Non-pigmented ciliary epithelial cell (primary cell): Measurements from ENCODE around the gene PARP8.
"Not testable (repeated sequence)": the region's sequence is repeated elsewhere in the genome, so short reads cannot be mapped to it uniquely, and the experiment has no call there.

Experiments
- DNase-seq: peaks from one replicate; pipeline ENCODE4 v3.0.0-alpha.2; 2010; ENCODE audit warnings: low read depth

Gene PARP8

DNA sequence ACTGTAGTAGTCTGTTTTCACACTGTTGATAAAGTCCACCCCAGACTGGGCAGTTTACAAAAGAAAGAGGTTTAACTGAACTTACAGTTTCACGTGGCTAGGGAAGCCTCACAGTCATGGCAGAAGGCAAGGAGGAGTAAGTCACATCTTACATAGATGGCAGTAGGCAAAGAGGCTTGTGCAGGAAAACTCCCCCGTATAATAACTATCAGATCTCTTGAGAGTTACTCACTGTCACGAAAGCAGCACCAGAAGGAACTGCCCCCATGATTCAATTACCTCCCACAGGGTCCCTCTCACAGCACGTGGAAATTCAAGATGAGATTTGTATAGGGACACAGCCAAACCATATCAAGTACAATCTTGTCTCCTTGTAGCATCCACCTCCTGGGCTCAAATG lies 21.1 kb downstream of the PARP8 start:
- DNase-seq, result no peak

DNA sequence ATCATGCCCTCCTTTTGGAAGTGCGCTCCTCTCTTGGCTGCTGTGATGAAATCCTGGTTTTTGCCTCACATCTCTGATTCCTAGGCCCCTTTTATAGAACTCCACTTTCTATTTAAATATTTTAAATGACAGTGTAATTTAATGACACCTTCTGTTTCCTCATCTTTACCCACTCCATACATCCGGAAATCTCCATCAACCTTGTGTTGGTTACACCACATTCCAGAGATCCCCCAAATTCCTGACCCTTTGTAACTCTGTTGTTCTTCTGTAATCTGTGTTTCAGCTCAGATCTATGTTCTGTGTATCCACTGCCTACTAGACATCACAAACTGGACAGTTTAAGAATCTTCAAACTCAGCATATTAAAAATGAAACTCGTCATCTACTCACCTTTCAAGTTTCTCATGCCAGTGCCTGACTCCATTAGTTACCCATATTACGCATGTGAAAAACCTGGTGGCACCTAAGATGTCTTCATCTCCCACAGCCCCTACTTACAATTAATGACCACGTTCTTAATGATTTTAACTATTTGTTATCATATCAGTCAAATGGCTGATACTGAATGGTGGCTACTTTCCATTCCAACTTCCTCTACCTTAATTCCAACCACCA lies 25.1 kb downstream of the PARP8 start:
- no peak for DNase-seq

DNA sequence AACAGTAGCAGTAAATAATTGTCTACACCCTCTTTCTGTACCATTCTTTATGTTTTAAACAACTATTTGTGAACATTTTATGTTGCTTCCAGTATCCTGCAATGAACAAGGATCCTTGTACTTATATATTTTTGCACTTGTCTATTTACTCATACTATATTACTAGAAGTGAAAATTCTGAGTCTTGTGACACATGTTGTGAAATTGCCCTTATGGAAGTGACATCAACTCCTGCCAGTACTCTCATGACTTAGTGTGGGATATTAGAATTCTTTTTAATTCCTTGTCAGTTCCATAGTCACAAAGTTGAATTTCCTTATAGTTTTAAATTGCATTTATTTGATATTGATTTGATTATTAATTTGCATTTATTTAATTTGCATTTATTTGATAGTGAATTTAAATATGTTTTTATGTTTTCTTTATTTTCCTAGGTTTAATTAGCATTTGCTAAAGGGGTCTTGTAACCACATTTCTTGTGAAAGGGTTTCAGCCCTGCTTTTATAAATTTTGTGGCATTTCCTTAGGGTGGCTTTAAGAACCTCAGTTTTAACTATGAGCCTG lies 27.7 kb downstream of the PARP8 start:
- no peak for DNase-seq

DNA sequence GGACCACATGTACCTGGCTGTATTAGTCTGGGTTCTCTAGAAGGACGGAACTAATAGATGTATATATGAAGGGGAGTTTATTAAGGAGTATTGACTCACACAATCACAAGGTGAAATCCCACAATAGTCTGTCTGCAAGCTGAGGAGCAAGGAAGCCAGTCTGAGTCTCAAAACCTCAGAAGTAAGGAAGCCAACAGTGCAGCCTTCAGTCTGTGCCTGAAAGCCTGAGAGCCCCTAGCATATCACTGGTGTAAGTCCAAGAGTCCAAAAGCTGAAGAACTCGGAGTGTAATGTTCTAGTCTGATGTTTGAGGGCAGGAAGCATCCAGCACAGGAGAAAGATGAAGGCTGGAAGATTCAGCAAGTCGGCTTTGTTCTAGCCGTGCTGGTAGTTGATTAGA lies 28.2 kb downstream of the PARP8 start:
- not testable (repeated sequence) for DNase-seq

DNA sequence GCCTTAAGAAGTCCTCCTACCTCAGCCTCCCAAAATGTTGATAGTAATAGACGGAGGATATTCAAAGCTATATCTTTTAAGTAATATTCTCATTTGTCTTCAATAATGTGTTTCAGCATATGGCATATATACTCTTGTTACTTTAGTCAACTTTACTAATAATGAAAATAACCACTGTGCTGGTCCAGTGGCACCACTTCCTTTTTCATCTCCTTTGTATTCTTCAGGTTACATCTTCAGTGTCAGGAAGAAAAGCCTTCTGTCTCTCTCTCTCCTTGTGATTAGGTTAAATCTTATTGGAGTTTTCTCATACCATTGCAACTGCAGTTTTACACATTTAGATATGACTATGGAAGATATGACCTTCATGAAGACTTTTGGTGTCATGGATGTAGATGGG lies 31.3 kb downstream of the PARP8 start:
- DNase-seq, result no peak

DNA sequence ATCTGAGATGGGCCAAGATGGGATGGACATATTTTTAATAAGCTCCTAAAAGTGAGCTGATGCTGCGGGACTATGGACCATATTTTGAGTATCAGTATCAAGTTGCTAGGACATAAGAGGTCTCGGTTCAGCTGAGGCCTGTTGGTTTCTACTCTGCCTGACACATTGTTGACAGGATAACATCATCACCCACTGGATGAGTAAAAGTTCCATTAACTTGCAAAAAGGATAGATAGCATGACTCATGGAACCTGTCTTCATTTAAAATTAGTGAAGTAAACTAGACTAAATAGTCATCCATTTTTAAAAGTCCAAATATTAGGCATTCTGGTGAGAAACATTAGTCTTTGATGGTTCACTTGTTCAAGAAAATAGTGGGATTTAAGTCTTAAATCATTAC lies 33.3 kb downstream of the PARP8 start:
- DNase-seq, result no peak

DNA sequence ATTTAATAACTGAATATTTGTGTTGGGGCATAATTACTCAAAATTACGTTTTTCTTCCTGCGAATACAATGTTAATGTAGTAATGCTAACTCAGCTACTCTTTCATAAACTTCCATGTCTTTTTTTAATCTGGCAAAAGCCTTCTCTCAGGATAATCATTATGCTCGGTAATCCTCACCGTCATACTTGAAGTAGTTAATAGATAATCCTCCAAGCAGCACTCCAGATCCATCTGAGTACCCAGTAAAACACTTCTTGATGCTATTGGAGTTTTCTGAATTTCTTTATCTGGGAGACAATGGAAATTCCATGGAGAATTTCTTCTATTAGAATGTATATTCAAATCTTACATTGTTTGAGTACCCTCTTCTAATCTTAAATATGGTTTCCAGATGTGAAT lies 34.3 kb downstream of the PARP8 start:
- no peak for DNase-seq

GRCh38 chr5:50702615-50703366 lies 36.4 kb downstream of the PARP8 start:
- DNase-seq, result no peak

DNA sequence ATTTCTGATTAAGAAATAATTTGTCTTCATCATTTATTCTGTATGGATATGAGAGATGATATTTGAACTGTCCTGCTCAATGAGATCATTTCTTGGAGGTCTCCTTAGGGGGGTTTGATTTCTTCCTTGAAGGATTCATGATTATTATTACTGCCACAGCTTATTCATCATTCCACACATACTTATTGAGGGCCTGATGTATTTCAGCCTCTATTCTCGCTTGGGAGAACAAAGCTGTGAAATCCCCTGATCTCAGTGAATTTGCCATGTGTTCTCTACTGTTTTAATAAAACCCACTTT lies 36.9 kb downstream of the PARP8 start:
- no peak for DNase-seq

DNA sequence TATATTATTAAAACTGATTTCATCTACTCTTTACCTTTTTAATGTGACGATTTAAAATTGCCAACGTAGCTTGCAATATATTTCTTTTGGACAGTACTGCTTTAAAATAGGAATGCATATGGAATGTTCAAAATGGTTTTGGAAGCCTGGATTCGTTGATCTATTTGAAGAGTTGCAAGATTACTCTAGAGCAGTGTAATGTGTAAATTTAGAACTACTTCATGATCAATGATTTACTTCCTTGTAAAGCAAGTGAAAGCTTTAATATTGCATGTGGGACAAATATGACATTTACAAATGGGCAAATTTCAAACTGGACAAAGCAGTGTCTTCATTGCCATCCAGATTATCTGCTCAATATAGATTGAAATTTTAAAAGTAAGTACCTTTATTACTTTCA lies 38.3 kb downstream of the PARP8 start:
- no peak for DNase-seq

DNA sequence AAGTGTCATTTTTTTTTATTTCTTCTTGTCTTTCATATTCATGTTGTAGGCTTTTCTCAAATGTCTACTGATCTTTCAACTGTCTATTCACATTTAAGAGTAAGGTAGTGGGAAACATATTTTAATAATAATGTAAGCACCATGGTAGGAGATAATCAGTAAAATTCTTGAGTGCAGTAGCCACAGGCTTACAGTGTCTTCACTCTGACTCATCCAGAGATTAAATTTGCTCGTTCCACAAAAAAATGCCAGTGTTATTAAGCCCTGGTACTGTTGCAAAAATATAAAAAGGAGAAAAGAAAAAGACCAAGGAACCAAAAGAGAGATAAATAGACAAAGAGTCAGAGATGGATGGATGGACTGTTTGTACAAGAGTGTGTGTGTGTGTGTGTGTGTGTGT lies 43.0 kb downstream of the PARP8 start:
- no peak for DNase-seq

- no peak for DNase-seq
These were observed 44.4 kb downstream of the PARP8 start for GRCh38 chr5:50710838-50711237.

- no peak for DNase-seq
These were observed 44.8 kb downstream of the PARP8 start for GRCh38 chr5:50711280-50711679.

GRCh38 chr5:50712479-50712878 lies 46.0 kb downstream of the PARP8 start:
- no peak for DNase-seq

DNA sequence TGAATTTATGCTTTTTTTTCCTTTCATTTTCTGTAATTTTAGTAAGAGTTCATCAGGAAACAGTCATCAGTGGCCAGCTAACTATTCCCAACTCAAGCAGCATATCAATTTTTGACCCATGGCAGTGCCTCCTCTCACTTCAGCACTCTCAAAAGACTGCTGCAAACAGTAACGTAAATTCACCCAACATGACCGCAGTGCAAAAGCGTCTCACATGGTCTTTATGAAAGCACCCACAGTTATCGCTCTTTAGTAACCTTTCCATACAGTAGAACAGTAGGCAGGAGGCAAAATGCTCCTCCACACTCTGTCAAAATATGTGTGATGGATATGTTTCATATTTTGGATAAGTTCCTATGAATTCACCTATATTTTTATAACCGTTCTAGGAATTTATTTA lies 48.6 kb downstream of the PARP8 start:
- DNase-seq, result no peak

- no peak for DNase-seq
These were observed 49.7 kb downstream of the PARP8 start for GRCh38 chr5:50716134-50716533.

GRCh38 chr5:50717651-50718050 lies 51.2 kb downstream of the PARP8 start:
- no peak for DNase-seq

- no peak for DNase-seq
These were observed 53.7 kb downstream of the PARP8 start for GRCh38 chr5:50720061-50720710.

DNA sequence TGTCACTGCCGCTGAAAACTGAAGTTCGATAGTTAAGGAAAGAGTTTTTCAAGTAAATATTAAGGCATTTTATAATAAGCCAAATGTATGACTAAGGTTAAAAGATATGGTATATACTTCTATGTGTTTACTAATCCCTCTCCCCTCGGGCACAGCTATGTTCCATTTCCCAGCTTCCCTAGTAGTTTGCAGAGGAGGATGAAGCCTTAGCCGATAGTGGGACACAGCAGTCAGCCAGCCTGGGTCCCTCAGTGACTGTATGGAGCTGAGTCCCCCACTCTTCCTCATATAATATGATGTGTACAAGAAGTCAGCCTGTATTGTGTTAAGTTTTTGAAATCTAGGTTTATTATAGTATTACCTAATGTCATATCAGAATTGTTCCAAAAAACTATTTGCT lies 55.8 kb downstream of the PARP8 start:
- no peak for DNase-seq

DNA sequence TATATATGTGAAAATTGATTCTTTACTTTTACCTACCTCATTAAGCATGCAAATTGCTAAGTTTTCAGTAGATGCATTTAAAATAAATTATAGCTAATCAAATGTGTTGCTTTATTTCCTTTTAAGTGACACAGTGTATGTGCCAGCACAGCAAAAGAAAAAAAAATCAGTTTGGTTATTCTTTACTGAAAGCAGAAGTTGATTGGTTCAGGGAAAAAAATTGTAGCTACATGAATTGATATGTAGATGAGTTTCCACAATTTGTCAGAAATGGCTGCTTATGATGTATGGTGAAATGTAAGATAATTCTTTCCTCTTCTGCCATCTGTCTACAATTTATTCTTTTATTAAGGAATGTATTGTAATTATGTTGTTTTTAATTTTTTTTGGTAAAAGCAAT lies 57.8 kb downstream of the PARP8 start:
- no peak for DNase-seq

- DNase-seq, result no peak
These were observed 59.5 kb downstream of the PARP8 start for GRCh38 chr5:50725800-50726474.

DNA sequence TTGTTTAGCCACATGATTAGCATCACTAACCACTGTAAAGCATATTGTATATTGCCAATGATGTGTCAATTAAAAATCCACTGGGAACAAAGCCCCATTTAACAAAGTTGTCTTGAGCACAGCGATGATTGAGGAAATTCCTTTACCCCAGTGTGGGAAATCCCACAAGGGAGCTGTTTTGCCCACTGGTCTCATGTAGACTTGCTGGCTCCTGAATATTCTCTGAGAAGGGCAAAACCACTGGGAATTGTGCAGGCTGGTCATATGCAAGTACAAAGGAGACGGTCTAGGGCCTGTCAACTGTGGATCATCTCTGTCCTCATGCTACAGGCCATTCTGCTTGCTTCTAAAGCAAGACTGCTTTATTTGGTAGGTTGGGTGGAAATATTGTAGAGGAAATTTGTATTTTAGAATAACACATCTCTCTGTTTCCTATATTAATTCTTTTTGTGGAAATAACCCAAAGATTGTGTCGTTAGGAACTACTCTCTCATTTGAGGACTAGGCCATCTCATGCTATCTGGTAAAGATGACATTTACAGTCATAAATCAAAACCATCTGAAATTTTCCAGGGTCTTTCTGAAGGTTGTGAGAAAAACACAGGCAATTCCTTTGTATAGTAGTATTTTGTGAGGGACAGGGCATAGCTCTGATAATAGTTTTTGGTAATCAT lies 60.2 kb downstream of the PARP8 start:
- no peak for DNase-seq
